ENCODE results near the gene CCDC92. TPM values are rescaled to one million over a fixed set of nuclear protein-coding genes. Genes with fewer than 3 reads are reported as not detected.

CCDC92 gene
- total and polyA plus RNA-seq, 2 donors (not counting 3 experiments of a cell fraction or from before 2014, with no cell fraction given), result 41.2 to 41.6 TPM

- Histone ChIP-seq H3K27ac (ENCODE audit: insufficient read depth, low read depth, low read length) (no peak overlapping the region), H3K4me3 (replicated peaks in 1 of 3; ENCODE audit: insufficient read depth in 1 of 3, low read depth in 1 of 3, low read length in 3 of 3) (no peak overlapping the region), H3K9me1 (replicated peaks; ENCODE audit: control insufficient read depth, extremely low read depth, insufficient read depth, low read length) (no peaks in the 10 kb centered on the region), H4K20me1 (replicated peaks; ENCODE audit: control insufficient read depth, extremely low read depth, insufficient read depth, low read length) (no peaks in the 10 kb centered on the region), H3K4me1 (ENCODE audit: control insufficient read depth, extremely low read depth, insufficient read depth, low read length) (no peaks in the 10 kb centered on the region), H3K79me2 (ENCODE audit: control insufficient read depth, insufficient read depth, low read length) (no peaks in the 10 kb centered on the region), H3K36me3 (ENCODE audit: control insufficient read depth in 2 of 2, extremely low read depth in 1 of 2, insufficient read depth in 2 of 2, low read length in 2 of 2) (no peaks in the 10 kb centered on the region), H3K4me2 (ENCODE audit: insufficient read depth, low read length) (no peak overlapping the region), H2AFZ (ENCODE audit: low read depth, low read length) (no peak overlapping the region), H3K27me3 (ENCODE audit: control insufficient read depth in 2 of 2, insufficient read depth in 2 of 2, low read length in 2 of 2) (peaks cover 2 to 3% of the 10 kb centered on the region in 2 experiments), H3K9ac (replicated peaks; ENCODE audit: extremely low read depth, insufficient read depth, low read length) (no peak overlapping the region), H3K9me3 (replicated peaks; ENCODE audit: control insufficient read depth, insufficient read depth, low read length) (no peaks in the 10 kb centered on the region)
- no peak for DNase-seq (ENCODE audit: low read depth, low spot score)
- intact Hi-C loops (cut with micrococcal nuclease) (no loop called here), dilution Hi-C loops (cut with MboI; ENCODE audit: extremely low pct_ligation_motif_present, low sequenced_read_pairs) (no loop called here)
- POLR2A ChIA-PET, result no interaction called here
- CTCF ChIA-PET, result interaction anchor here (1.6 kb wide), 1 partner anchor 13 kb away, joined by 4 read pairs; no protein-coding TSS in a partner anchor
- no peak for FAIRE-seq
- no TSS peak for BruUV-seq (replicated peaks)
- TF ChIP-seq CTCF (IDR thresholded peaks at IDR 0.05; ENCODE audit: extremely low read depth in 1 of 2, insufficient read depth in 1 of 2, low read depth in 1 of 2, low read length in 2 of 2) (no peak), JUN (IDR thresholded peaks at IDR 0.05; ENCODE audit: borderline replicate concordance, insufficient read depth, insufficient read length, low read depth) (no peak), POLR2A (IDR thresholded peaks at IDR 0.05; ENCODE audit: low read depth, low read length) (no peak), MYC (IDR thresholded peaks at IDR 0.05; ENCODE audit: low read depth, low read length) (no peak), GATA2 (IDR thresholded peaks at IDR 0.05; ENCODE audit: insufficient read depth, insufficient read length, low read depth, low read length) (no peak), MAX (IDR thresholded peaks at IDR 0.05; ENCODE audit: insufficient read depth, insufficient read length) (no peak), EZH2 (IDR thresholded peaks at IDR 0.05; ENCODE audit: borderline replicate concordance, low read depth, low read length, severe bottlenecking) (no peak), FOS (IDR thresholded peaks at IDR 0.05; ENCODE audit: borderline replicate concordance, insufficient read depth, low read length) (no peak), POLR2AphosphoS5 (IDR thresholded peaks at IDR 0.05; ENCODE audit: insufficient read depth, low read depth, low read length) (no peak)
Observed at GRCh38 chr12:123893276-123893675, 79.4 kb downstream of the CCDC92 start.
